Measurements from ENCODE around the gene CACNA2D3.
A peak's percentile ranks its signal among the peaks of the same experiment; 100 is the strongest.

CACNA2D3 gene

DNA sequence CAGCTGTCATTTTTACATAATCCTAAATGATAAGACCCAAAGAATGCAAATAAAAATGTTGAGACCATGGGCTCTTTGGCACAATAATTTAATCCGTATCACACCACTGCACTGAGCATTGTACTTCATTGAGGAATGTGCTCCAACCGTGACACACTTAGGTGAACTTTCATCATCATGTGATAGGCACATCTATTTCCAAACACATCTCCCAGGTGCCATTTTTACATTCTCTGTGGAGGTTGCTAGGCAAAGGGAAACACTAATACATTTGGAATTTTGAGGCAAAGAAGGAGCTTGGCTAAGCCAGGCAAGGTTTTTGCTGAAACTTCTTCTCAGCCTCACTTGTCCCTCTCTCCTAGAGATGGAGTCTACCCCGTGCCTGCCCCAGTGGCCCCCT lies 736.8 kb downstream of the CACNA2D3 start:
- no peak overlapping the region for H3K9ac ChIP-seq (ENCODE audit: low read depth, low read length)
- peaks cover 22% of the 10 kb centered on the region for H3K4me1 ChIP-seq (ENCODE audit: control insufficient read depth, insufficient read depth, low read length)
- no peak overlapping the region for H3K27ac ChIP-seq (ENCODE audit: low read depth, low read length)
- H3K4me3 ChIP-seq (ENCODE audit: low read depth, low read length) = no peak overlapping the region
- no peaks in the 10 kb centered on the region for H3K27me3 ChIP-seq (ENCODE audit: control insufficient read depth, insufficient read depth, low read length)
- no peaks in the 10 kb centered on the region for H3K36me3 ChIP-seq (ENCODE audit: control insufficient read depth, insufficient read depth, low read length)
- no peaks in the 10 kb centered on the region for H3K9me3 ChIP-seq (ENCODE audit: control insufficient read depth, insufficient read depth, low read length)

DNA sequence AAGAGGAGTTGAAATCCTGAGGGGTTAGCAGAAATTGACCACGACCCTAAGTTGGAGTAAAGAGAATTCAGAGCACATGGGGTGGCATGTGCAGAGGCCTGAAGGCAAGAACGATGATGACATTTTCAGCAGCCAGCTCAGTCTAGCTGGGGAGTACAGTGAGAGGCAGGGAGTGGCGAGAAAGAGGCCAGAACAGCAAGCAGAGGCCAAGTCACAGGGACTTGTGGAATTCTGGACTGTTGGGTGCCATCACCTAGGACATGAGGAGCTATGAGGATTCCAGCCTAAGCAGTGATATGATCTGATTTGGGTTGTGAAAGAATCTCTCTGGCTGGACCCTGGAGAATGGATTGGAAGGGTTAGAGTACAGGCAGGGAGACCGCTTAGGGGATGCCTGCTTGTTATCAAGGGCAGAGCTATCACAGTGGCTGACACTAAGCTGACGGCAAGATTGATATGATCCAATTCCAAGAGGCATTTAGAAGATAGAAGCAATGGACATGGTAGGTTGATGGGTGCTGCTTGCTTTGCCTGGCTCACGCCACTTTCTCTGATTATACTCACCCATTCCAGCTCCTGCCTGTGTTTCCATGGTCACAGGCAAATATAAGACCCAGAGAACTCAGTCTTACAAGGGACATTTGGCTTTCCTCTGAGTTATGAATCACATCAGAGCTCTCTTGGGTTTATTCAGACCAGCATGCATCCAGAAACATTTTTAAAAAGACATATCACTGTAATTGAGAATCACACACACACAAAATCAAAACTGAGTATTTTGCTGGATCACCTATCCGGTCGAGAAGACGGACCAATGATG lies 739.1 kb downstream of the CACNA2D3 start:
- Histone ChIP-seq H3K27me3 (ENCODE audit: control insufficient read depth, insufficient read depth, low read length) (no peaks in the 10 kb centered on the region), H3K27ac (ENCODE audit: low read depth, low read length) (no peak overlapping the region), H3K9ac (ENCODE audit: low read depth, low read length) (no peak overlapping the region), H3K36me3 (ENCODE audit: control insufficient read depth, insufficient read depth, low read length) (no peaks in the 10 kb centered on the region), H3K4me1 (ENCODE audit: control insufficient read depth, insufficient read depth, low read length) (peaks cover 22% of the 10 kb centered on the region), H3K4me3 (ENCODE audit: low read depth, low read length) (no peak overlapping the region), H3K9me3 (ENCODE audit: control insufficient read depth, insufficient read depth, low read length) (no peaks in the 10 kb centered on the region)

DNA sequence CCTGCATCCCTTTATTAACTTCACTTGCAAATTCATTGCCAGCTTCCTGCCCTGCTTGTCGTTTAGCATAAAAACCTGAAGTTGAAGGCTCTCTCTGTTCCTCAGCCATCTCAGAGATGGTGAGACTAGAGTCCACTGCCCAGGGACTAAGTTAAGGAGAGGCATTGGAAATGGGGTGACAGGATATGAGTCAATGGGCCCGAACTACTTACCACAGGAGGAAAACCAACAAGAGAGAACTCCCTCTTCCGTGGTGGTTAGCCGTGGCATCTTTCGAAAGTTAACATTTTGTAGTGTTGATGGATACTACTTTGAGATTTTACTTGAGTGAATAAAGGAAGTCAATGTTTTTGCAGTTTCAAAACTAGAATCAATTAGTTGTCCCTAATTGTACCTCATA lies 740.2 kb downstream of the CACNA2D3 start:
- no peak overlapping the region for H3K4me3 ChIP-seq (ENCODE audit: low read depth, low read length)
- no peaks in the 10 kb centered on the region for H3K27me3 ChIP-seq (ENCODE audit: control insufficient read depth, insufficient read depth, low read length)
- H3K27ac ChIP-seq (ENCODE audit: low read depth, low read length) = no peak overlapping the region
- no peaks in the 10 kb centered on the region for H3K36me3 ChIP-seq (ENCODE audit: control insufficient read depth, insufficient read depth, low read length)
- peaks cover 20% of the 10 kb centered on the region for H3K4me1 ChIP-seq (ENCODE audit: control insufficient read depth, insufficient read depth, low read length)
- no peak overlapping the region for H3K9ac ChIP-seq (ENCODE audit: low read depth, low read length)
- no peaks in the 10 kb centered on the region for H3K9me3 ChIP-seq (ENCODE audit: control insufficient read depth, insufficient read depth, low read length)

- Histone ChIP-seq H3K4me1 (ENCODE audit: control insufficient read depth, insufficient read depth, low read length) (peaks cover 12% of the 10 kb centered on the region), H3K4me3 (ENCODE audit: low read depth, low read length) (no peak overlapping the region), H3K27ac (ENCODE audit: low read depth, low read length) (peak overlapping the region; percentile 54), H3K36me3 (ENCODE audit: control insufficient read depth, insufficient read depth, low read length) (no peaks in the 10 kb centered on the region), H3K27me3 (ENCODE audit: control insufficient read depth, insufficient read depth, low read length) (no peaks in the 10 kb centered on the region), H3K9me3 (ENCODE audit: control insufficient read depth, insufficient read depth, low read length) (no peaks in the 10 kb centered on the region), H3K9ac (ENCODE audit: low read depth, low read length) (no peak overlapping the region)
Observed at GRCh38 chr3:54863366-54863765, 741.0 kb downstream of the CACNA2D3 start.

DNA sequence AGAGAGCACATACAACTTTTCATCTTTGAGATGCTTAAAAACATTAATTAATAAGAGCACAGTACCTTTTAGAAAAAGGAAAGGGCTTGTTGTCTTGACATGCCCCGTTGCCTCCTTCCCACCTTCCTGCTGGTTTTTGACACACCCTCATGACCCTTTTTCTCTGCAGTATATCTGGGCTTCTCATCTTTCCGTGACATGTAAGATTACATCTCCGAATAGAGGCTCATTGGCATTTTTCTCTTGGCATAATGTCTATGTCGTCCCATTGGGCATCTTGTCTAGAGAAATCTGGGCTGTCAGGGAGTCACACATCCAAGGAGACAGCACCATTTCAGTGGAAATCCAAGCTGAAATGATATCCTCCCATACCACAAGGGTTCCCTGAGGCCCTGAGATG lies 741.4 kb downstream of the CACNA2D3 start:
- H3K27ac ChIP-seq (ENCODE audit: low read depth, low read length) = no peak overlapping the region
- peaks cover 8% of the 10 kb centered on the region; the same call in 1 of the 2 replicates for H3K4me1 ChIP-seq (ENCODE audit: control insufficient read depth, insufficient read depth, low read length)
- H3K27me3 ChIP-seq (ENCODE audit: control insufficient read depth, insufficient read depth, low read length) = no peaks in the 10 kb centered on the region
- H3K36me3 ChIP-seq (ENCODE audit: control insufficient read depth, insufficient read depth, low read length) = no peaks in the 10 kb centered on the region
- no peaks in the 10 kb centered on the region for H3K9me3 ChIP-seq (ENCODE audit: control insufficient read depth, insufficient read depth, low read length)
- no peak overlapping the region for H3K9ac ChIP-seq (ENCODE audit: low read depth, low read length)
- no peak overlapping the region for H3K4me3 ChIP-seq (ENCODE audit: low read depth, low read length)

DNA sequence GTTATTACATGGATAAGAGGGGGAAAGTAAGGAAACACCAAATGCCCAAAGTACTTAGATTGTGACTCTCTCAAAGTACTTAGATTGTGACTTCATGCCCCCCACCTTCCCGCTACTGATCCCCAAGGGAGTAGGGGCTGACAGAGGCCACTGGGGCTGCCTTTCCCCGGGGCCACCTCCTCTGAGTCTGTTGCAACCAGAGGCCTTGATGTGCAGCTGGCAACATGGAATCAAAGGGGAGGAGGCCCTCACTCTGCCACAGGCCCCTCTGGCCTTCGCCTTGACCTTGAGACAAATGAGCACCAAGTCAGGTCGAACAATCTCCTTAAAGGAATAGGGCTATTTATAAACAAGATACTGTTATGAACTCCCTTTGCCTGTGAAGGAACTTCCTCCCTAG lies 743.0 kb downstream of the CACNA2D3 start:
- Histone ChIP-seq H3K36me3 (ENCODE audit: control insufficient read depth, insufficient read depth, low read length) (no peaks in the 10 kb centered on the region), H3K9me3 (ENCODE audit: control insufficient read depth, insufficient read depth, low read length) (no peaks in the 10 kb centered on the region), H3K4me3 (ENCODE audit: low read depth, low read length) (no peak overlapping the region), H3K9ac (ENCODE audit: low read depth, low read length) (no peak overlapping the region), H3K27ac (ENCODE audit: low read depth, low read length) (no peak overlapping the region), H3K27me3 (ENCODE audit: control insufficient read depth, insufficient read depth, low read length) (no peaks in the 10 kb centered on the region), H3K4me1 (ENCODE audit: control insufficient read depth, insufficient read depth, low read length) (0 out of 2 replicates have a peak, but pooled peaks cover 5% of the 10 kb centered on the region)

DNA sequence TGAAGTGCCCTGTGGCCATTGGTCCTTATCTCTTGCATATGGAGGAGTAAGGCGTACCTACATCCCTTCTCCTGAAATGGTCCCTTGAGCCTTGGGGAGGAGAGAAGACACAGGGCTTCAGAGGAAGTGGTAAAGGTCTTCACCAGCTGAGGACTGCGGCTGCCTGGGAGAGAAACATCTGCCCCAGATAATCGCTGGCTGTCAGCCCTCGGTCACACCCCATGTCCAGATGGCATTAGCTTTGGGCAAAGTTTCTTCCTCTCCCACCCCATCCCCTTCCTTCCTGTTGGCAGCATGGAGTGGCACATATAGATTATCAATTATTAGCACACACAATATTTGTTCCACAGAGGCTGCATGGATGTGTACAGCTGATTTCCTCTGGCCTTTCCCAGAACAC lies 743.9 kb downstream of the CACNA2D3 start:
- Histone ChIP-seq H3K4me1 (ENCODE audit: control insufficient read depth, insufficient read depth, low read length) (0 out of 2 replicates have a peak, but pooled peaks cover 5% of the 10 kb centered on the region), H3K36me3 (ENCODE audit: control insufficient read depth, insufficient read depth, low read length) (no peaks in the 10 kb centered on the region), H3K27ac (ENCODE audit: low read depth, low read length) (no peak overlapping the region), H3K9ac (ENCODE audit: low read depth, low read length) (no peak overlapping the region), H3K9me3 (ENCODE audit: control insufficient read depth, insufficient read depth, low read length) (no peaks in the 10 kb centered on the region), H3K4me3 (ENCODE audit: low read depth, low read length) (no peak overlapping the region), H3K27me3 (ENCODE audit: control insufficient read depth, insufficient read depth, low read length) (no peaks in the 10 kb centered on the region)

DNA sequence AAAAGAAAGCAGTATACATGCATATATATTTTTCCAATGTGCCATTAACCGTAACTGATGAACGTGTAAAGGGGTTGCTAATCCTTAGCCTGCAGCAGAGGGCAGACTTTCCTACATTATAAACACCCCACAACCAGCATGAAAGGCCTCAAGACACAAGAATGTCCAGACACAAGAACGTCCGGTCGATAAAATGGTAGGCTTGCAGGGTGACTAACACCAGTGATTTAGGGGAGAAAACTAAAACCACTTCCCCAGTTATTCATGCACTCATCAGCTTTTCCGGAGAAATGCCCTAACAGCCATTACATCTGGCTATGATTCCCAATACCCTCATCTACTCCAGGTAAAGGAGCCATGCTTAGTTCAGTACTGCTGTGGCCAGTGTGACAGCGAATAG lies 748.1 kb downstream of the CACNA2D3 start:
- Histone ChIP-seq H3K27me3 (ENCODE audit: control insufficient read depth, insufficient read depth, low read length) (no peaks in the 10 kb centered on the region), H3K4me1 (ENCODE audit: control insufficient read depth, insufficient read depth, low read length) (peaks cover 11% of the 10 kb centered on the region), H3K36me3 (ENCODE audit: control insufficient read depth, insufficient read depth, low read length) (no peaks in the 10 kb centered on the region), H3K4me3 (ENCODE audit: low read depth, low read length) (no peak overlapping the region), H3K9me3 (ENCODE audit: control insufficient read depth, insufficient read depth, low read length) (no peaks in the 10 kb centered on the region), H3K27ac (ENCODE audit: low read depth, low read length) (no peak overlapping the region), H3K9ac (ENCODE audit: low read depth, low read length) (no peak overlapping the region)

DNA sequence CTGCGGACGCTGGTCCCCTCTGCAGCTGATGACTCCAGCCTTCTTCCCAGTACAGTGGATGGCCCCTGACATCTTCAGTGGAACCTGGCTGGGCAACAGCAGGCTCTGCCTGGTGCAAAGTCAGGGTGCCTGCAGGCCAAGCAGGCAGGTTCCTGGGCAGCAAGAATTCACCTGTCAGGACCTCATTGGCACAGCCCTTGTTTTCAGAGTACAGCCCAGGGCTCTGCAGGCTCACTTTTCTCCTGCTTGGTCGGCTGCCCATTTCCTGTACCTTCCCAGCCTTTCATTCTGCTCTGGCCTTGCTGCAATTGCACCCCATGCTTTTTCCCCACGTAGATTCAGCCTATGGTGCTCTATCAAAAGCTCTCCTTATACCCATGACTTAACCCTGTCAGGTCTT lies 749.5 kb downstream of the CACNA2D3 start:
- Histone ChIP-seq H3K4me1 (ENCODE audit: control insufficient read depth, insufficient read depth, low read length) (peaks cover 11% of the 10 kb centered on the region), H3K27me3 (ENCODE audit: control insufficient read depth, insufficient read depth, low read length) (no peaks in the 10 kb centered on the region), H3K27ac (ENCODE audit: low read depth, low read length) (no peak overlapping the region), H3K9ac (ENCODE audit: low read depth, low read length) (no peak overlapping the region), H3K36me3 (ENCODE audit: control insufficient read depth, insufficient read depth, low read length) (no peaks in the 10 kb centered on the region), H3K4me3 (ENCODE audit: low read depth, low read length) (no peak overlapping the region), H3K9me3 (ENCODE audit: control insufficient read depth, insufficient read depth, low read length) (no peaks in the 10 kb centered on the region)

DNA sequence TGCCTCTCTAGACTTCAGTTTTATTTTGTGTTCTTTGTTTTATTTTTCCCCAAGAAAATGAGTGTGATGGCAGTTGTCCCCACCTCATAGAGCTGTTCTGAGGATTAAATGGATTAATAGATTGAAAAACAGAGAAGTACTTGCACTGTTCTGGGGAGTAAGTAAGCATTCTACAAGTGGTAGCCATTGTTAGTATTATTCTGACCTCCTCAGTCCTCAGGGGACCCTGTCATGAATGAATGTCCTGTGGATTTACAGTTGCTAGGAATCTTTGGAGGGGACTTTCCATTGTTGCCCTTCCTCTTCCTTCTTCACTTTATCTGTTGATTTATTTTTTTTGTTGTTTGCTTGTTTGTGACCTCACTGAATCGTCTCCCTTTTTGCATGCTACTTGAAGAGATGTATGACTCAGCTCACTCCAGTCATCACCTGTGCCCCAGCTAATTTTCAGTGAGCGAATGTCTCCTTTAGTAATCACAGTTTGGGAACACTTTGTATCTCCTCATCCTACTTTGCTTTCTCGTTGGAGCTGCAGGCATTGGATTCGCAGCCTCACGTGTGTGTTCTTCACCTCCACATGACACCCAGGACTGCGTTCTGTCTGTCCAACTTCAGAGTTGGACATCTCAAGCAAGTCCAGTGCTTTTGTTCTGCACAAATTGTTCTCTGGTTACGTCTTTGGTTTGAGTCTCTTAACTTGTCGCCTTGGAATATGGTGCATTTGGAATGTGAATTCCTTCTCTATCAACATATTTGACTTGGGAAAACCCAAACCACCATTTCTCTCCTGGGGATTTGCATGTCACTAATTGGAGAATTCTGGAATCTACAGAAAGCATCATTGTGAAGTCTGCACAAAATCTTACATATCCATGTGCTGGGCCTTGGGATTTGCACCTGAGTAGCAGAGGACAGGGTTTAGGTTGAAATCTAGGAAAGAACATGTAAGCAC lies 751.0 kb downstream of the CACNA2D3 start:
- Histone ChIP-seq H3K27me3 (ENCODE audit: control insufficient read depth, insufficient read depth, low read length) (no peaks in the 10 kb centered on the region), H3K4me1 (ENCODE audit: control insufficient read depth, insufficient read depth, low read length) (peaks cover 11% of the 10 kb centered on the region), H3K4me3 (ENCODE audit: low read depth, low read length) (no peak overlapping the region), H3K9me3 (ENCODE audit: control insufficient read depth, insufficient read depth, low read length) (no peaks in the 10 kb centered on the region), H3K27ac (ENCODE audit: low read depth, low read length) (peak overlapping the region; percentile 82), H3K36me3 (ENCODE audit: control insufficient read depth, insufficient read depth, low read length) (no peaks in the 10 kb centered on the region), H3K9ac (ENCODE audit: low read depth, low read length) (no peak overlapping the region)
